ENCODE data around the gene PLXNA2. TPM values are rescaled to one million over a fixed set of nuclear protein-coding genes. Genes with fewer than 3 reads are reported as not detected.

The PLXNA2 gene
- total and polyA plus RNA-seq, 5 donors from 2014 or later, result 0.02 to 0.62 (median 0.16) TPM; not detected in 2

DNA sequence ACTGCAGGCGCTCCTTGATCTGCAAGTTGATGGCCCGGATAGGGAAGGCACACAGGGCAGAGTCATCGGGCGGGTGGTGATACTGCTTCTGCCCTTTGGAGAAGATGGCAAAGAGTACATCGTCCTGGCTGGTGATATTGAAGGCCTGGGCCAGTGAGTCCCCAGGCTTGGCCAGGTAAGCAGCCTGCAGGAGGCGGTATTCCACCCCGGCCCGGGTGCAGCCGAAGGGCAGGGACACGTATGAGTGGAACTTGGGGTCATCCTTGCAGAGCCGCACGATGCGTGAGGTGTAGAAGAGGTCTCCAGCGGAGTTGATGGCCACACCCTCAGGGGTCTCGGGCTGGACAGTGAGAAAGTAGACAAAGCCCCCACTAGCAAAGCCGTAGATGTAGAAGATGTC is 27.4 kb downstream of the PLXNA2 start:
- Mint-ChIP-seq H3K9me3 (no peaks in the 10 kb centered on the region), H3K27me3 (peaks cover 5% of the 10 kb centered on the region), H3K4me3 (no peak overlapping the region), H3K36me3 (no peaks in the 10 kb centered on the region), H3K4me1 (peaks cover 0 to 2% (median 0%) of the 10 kb centered on the region in 4 donors), H3K27ac (no peak overlapping the region)
- Histone ChIP-seq H3K27me3 (ENCODE audit: control insufficient read depth, insufficient read depth, low read length) (peaks cover 2% of the 10 kb centered on the region), H3K9me3 (ENCODE audit: control insufficient read depth in 2 of 2, low read length in 2 of 2) (no peaks in the 10 kb centered on the region), H3K36me3 (ENCODE audit: control insufficient read depth, insufficient read depth, low read length) (no peaks in the 10 kb centered on the region), H3K4me3 (ENCODE audit: low read depth, low read length) (no peak overlapping the region), H3K27ac (ENCODE audit: insufficient read depth, low read length, poor library complexity, severe bottlenecking) (no peak overlapping the region), H3K4me1 (ENCODE audit: control insufficient read depth, insufficient read depth, low read length, poor library complexity, severe bottlenecking) (no peaks in the 10 kb centered on the region)
- ATAC-seq (ENCODE audit: low read depth in 2 of 2) (no peak), DNase-seq (no peak)

DNA sequence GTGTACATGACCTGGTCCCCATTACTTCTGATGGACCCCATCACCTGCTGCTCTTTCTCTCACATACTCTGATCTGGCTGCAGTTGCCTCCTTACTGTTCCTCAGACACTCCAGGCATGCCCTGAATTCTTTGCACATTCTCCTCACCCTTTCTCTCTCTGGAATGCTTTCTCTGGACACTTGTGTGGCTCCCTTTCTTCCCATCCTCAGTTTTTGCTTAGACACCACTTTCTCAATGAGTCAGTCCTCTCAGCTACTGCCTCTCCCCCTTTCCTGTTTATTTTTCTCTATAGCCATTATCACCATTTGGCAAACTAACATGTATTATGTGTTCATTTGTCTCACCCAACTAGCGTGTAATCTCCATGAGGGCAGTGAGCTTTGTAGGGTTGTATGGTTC is 28.1 kb downstream of the PLXNA2 start:
- Mint-ChIP-seq H3K4me3 (no peak overlapping the region), H3K27ac (no peak overlapping the region)
- H3K36me3 ChIP-seq (ENCODE audit: control insufficient read depth, insufficient read depth, low read length), result no peaks in the 10 kb centered on the region

DNA sequence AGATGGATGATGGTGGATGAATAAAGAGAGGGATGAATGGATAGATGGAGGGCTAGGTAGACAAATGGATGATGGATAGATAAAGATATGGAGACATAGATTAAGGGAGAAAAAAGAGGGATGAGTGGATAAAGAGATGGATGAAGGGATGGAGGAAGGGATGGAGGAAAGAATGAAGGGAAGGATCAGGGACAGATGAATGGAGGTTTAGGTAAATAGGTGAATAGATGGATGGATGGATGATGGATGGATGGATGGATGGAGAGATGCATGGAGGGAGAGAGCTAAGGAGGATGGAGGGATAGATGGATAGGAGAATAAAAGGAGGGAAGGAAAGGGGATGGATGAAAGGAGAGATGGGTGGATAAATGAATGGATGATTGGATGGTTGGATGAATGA is 28.8 kb downstream of the PLXNA2 start:
- no peaks in the 10 kb centered on the region for H3K9me3 ChIP-seq (ENCODE audit: control insufficient read depth in 2 of 2, low read length in 2 of 2)
- Mint-ChIP-seq H3K4me3 (no peak overlapping the region), H3K4me1 (peaks cover 0 to 2% (median 0%) of the 10 kb centered on the region in 4 donors), H3K9me3 (no peaks in the 10 kb centered on the region), H3K36me3 (no peaks in the 10 kb centered on the region), H3K27ac (no peak overlapping the region), H3K27me3 (peaks cover 5% of the 10 kb centered on the region)
- H3K36me3 ChIP-seq (ENCODE audit: control insufficient read depth, insufficient read depth, low read length), result no peaks in the 10 kb centered on the region
- no peaks in the 10 kb centered on the region for H3K4me1 ChIP-seq (ENCODE audit: control insufficient read depth, insufficient read depth, low read length, poor library complexity, severe bottlenecking)
- H3K27ac ChIP-seq (ENCODE audit: insufficient read depth, low read length, poor library complexity, severe bottlenecking), result no peak overlapping the region
- DNase-seq (no peak), ATAC-seq (ENCODE audit: low read depth in 2 of 2) (no peak)
- H3K4me3 ChIP-seq (ENCODE audit: low read depth, low read length), result no peak overlapping the region
- peaks cover 2% of the 10 kb centered on the region for H3K27me3 ChIP-seq (ENCODE audit: control insufficient read depth, insufficient read depth, low read length)

More for the DNA sequence above, 28.1 kb downstream of the PLXNA2 start:
- Mint-ChIP-seq H3K9me3 (no peaks in the 10 kb centered on the region), H3K36me3 (no peaks in the 10 kb centered on the region), H3K4me1 (peaks cover 0 to 2% (median 0%) of the 10 kb centered on the region in 4 donors), H3K27me3 (peaks cover 5% of the 10 kb centered on the region)
- Histone ChIP-seq H3K4me3 (ENCODE audit: low read depth, low read length) (no peak overlapping the region), H3K4me1 (ENCODE audit: control insufficient read depth, insufficient read depth, low read length, poor library complexity, severe bottlenecking) (no peaks in the 10 kb centered on the region), H3K27ac (ENCODE audit: insufficient read depth, low read length, poor library complexity, severe bottlenecking) (no peak overlapping the region), H3K27me3 (ENCODE audit: control insufficient read depth, insufficient read depth, low read length) (peaks cover 2% of the 10 kb centered on the region), H3K9me3 (ENCODE audit: control insufficient read depth in 2 of 2, low read length in 2 of 2) (no peaks in the 10 kb centered on the region)
- no peak for ATAC-seq (ENCODE audit: low read depth in 2 of 2)
- DNase-seq, result no peak

DNA sequence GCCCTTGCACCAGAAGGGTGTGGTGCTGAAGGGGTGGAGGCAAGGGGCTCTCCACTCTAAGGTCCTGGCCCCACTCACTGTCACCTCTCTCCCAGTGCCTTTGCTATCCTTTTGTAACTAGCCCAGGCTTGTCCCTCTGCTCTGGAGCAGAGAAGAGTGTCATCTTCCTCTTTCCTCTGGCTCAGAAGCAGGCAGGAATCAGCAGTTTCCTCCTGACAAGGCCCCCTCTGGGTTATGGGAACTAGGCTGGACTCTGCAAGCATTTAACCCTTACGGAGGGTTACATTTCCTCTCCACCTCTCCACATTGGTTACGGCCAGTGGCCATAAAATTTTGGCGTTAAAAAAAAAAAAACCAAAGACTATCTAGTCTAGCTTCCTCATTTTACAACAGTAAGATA is 30.4 kb downstream of the PLXNA2 start:
- H3K36me3 ChIP-seq (ENCODE audit: control insufficient read depth, insufficient read depth, low read length), result no peaks in the 10 kb centered on the region
- Mint-ChIP-seq H3K36me3 (no peaks in the 10 kb centered on the region), H3K4me1 (no peaks in the 10 kb centered on the region), H3K4me3 (no peak overlapping the region), H3K9me3 (no peaks in the 10 kb centered on the region), H3K27me3 (peaks cover 5% of the 10 kb centered on the region), H3K27ac (no peak overlapping the region)
- H3K4me1 ChIP-seq (ENCODE audit: control insufficient read depth, insufficient read depth, low read length, poor library complexity, severe bottlenecking), result no peaks in the 10 kb centered on the region
- no peak overlapping the region for H3K4me3 ChIP-seq (ENCODE audit: low read depth, low read length)
- H3K9me3 ChIP-seq (ENCODE audit: control insufficient read depth in 2 of 2, low read length in 2 of 2), result no peaks in the 10 kb centered on the region
- DNase-seq (no peak), ATAC-seq (ENCODE audit: low read depth in 2 of 2) (no peak)
- no peak overlapping the region for H3K27ac ChIP-seq (ENCODE audit: insufficient read depth, low read length, poor library complexity, severe bottlenecking)
- peaks cover 2% of the 10 kb centered on the region for H3K27me3 ChIP-seq (ENCODE audit: control insufficient read depth, insufficient read depth, low read length)

DNA sequence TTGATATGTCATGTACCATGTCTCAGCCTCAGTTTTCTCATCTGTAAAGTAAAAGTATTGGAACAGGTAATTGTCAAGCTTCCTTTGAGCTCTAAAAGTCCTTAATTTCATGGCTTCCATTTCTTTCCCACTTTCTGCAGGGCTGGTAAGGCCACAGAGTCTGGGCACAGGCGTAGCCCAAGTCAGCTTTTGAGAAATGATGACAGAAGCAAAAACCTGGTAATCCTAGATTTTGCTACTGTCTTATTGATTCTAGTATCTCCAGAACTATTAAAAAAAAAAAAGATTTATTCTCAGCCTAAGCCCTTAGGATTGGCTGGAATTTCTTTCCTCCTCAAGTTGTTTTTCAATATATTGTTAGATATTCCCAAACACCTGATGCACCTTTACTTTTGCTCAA is 31.3 kb downstream of the PLXNA2 start:
- Mint-ChIP-seq H3K36me3 (no peaks in the 10 kb centered on the region), H3K4me1 (no peaks in the 10 kb centered on the region), H3K27me3 (peaks cover 9% of the 10 kb centered on the region), H3K4me3 (no peak overlapping the region), H3K27ac (no peak overlapping the region), H3K9me3 (no peaks in the 10 kb centered on the region)
- Histone ChIP-seq H3K27ac (ENCODE audit: insufficient read depth, low read length, poor library complexity, severe bottlenecking) (no peak overlapping the region), H3K27me3 (ENCODE audit: control insufficient read depth, insufficient read depth, low read length) (peaks cover 2% of the 10 kb centered on the region), H3K4me1 (ENCODE audit: control insufficient read depth, insufficient read depth, low read length, poor library complexity, severe bottlenecking) (no peaks in the 10 kb centered on the region), H3K36me3 (ENCODE audit: control insufficient read depth, insufficient read depth, low read length) (no peaks in the 10 kb centered on the region), H3K4me3 (ENCODE audit: low read depth, low read length) (no peak overlapping the region), H3K9me3 (ENCODE audit: control insufficient read depth in 2 of 2, low read length in 2 of 2) (no peaks in the 10 kb centered on the region)
- ATAC-seq (ENCODE audit: low read depth in 2 of 2), result no peak
- DNase-seq, result no peak

DNA sequence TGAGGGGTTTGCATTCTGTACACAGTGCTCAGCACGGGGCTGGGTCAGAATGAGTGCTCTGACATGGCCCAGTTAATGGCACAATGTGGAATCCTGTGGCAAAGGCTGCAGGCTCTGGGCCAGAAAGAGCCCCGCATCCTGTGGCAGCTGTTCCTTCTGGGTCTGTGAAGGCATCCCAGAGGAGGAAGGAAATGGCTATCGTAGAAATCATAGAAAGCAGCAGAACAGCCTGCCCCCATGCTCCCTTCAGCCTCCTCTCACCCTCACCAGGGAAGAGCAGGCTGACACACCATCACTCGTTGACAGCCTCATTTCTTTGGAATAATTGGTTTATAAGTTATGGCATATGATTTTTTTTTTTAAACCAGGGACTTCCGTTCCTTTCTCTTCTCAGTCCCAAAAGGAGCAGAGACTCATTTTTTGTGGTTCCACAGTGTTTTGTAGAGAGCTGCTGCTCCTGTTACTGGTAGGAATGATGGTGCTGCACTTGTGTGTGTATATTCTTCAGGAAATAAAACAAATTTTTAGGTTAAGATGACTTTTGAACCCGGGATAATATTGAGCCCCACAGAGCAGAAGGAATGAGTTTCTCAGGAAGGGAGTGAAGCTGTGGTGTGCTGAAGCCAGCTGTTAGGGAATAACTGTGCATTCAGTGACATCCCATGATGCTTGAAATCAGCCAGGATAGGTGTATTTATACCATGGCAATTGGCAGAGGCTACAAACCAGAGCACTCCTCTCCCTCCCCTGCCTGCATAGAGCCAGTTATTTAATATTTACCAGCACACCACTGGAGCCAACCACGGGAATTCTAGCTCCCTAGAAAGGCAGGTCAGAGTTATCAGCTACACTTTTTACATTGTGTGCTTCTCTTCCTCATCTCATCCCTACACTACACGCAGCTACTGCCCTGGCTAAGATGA is 32.0 kb downstream of the PLXNA2 start:
- Histone ChIP-seq H3K36me3 (ENCODE audit: control insufficient read depth, insufficient read depth, low read length) (no peaks in the 10 kb centered on the region), H3K27me3 (ENCODE audit: control insufficient read depth, insufficient read depth, low read length) (peaks cover 2% of the 10 kb centered on the region), H3K9me3 (ENCODE audit: control insufficient read depth in 2 of 2, low read length in 2 of 2) (no peaks in the 10 kb centered on the region), H3K4me3 (ENCODE audit: low read depth, low read length) (no peak overlapping the region), H3K4me1 (ENCODE audit: control insufficient read depth, insufficient read depth, low read length, poor library complexity, severe bottlenecking) (no peaks in the 10 kb centered on the region), H3K27ac (ENCODE audit: insufficient read depth, low read length, poor library complexity, severe bottlenecking) (no peak overlapping the region)
- H3K27me3 Mint-ChIP-seq, result peaks cover 9% of the 10 kb centered on the region
- H3K36me3 Mint-ChIP-seq, result no peaks in the 10 kb centered on the region
- H3K9me3 Mint-ChIP-seq, result no peaks in the 10 kb centered on the region
- H3K4me1 Mint-ChIP-seq, result no peaks in the 10 kb centered on the region
- no peak overlapping the region for H3K4me3 Mint-ChIP-seq
- no peak overlapping the region for H3K27ac Mint-ChIP-seq
- ATAC-seq (ENCODE audit: low read depth in 2 of 2), result no peak
- DNase-seq, result no peak

DNA sequence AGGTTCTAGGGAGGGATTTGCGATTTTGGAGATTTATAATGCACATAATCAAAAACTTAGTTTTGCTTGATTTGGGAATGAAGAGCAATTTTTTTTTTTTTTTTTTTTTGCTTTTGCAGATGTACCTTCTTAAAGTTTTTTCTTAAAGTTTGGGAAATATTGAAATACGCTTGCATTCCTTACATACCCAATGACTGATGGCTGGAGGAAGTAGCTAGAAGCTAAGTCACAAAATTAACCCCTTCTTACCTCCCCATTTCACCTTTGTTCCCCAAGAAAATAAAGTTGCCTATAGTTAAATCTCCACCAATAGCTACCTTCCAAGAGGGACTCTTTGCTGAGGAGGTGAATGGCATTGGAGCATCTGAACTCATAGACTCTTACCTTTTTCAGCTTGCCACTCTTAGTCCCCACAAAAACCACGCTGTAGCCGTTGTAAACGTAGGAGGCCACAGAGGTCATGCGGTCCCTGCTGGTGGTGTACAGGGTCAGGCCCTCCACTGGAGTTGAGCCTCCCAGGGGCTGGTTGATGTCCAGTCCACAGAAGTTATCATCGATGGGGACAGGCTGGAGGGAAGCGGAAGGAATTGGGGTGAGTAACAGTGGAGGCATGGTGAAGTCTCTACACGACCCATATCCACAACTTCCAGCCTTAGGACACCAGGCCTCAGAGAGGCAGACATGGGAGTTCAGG is 34.1 kb downstream of the PLXNA2 start:
- no peaks in the 10 kb centered on the region for H3K9me3 Mint-ChIP-seq
- Histone ChIP-seq H3K27me3 (ENCODE audit: control insufficient read depth, insufficient read depth, low read length) (peaks cover 2% of the 10 kb centered on the region), H3K4me3 (ENCODE audit: low read depth, low read length) (no peak overlapping the region), H3K9me3 (ENCODE audit: control insufficient read depth in 2 of 2, low read length in 2 of 2) (no peaks in the 10 kb centered on the region), H3K4me1 (ENCODE audit: control insufficient read depth, insufficient read depth, low read length, poor library complexity, severe bottlenecking) (no peaks in the 10 kb centered on the region), H3K27ac (ENCODE audit: insufficient read depth, low read length, poor library complexity, severe bottlenecking) (no peak overlapping the region), H3K36me3 (ENCODE audit: control insufficient read depth, insufficient read depth, low read length) (no peaks in the 10 kb centered on the region)
- H3K4me3 Mint-ChIP-seq, result no peak overlapping the region
- H3K4me1 Mint-ChIP-seq, result no peaks in the 10 kb centered on the region
- ATAC-seq (ENCODE audit: low read depth in 2 of 2) (no peak), DNase-seq (no peak)
- no peaks in the 10 kb centered on the region for H3K36me3 Mint-ChIP-seq
- H3K27me3 Mint-ChIP-seq, result peaks cover 9% of the 10 kb centered on the region
- H3K27ac Mint-ChIP-seq, result no peak overlapping the region

All from CD4-positive, CD25-positive, alpha-beta regulatory T cell (primary cell).